Trophoblast cell (in vitro differentiated cells and primary cell): ENCODE results near the gene NEU4.

ENCODE experiments used
- DNase-seq, 2 donors: peaks; one replicate each; pipeline ENCODE4 v3.0.0-alpha.2; 2016
- H2AFZ ChIP-seq: 2 replicates; pipeline ENCODE4 v1.6.1; 2013; ENCODE audit warnings: low read length, moderate library complexity, mild to moderate bottlenecking; ENCODE audit not compliant: insufficient read depth, poor library complexity
- H2AK5ac ChIP-seq: 2 replicates; pipeline ENCODE4 v1.6.1; 2013; ENCODE audit warnings: mild to moderate bottlenecking, low read length
- H2BK120ac ChIP-seq: 2 replicates; pipeline ENCODE4 v1.6.1; 2013; ENCODE audit warnings: low read length, mild to moderate bottlenecking, moderate library complexity; ENCODE audit not compliant: insufficient read depth, poor library complexity
- H2BK12ac ChIP-seq: 2 replicates; pipeline ENCODE4 v1.6.1; 2013; ENCODE audit warnings: mild to moderate bottlenecking, low read length, moderate library complexity
- H2BK5ac ChIP-seq: 2 replicates; pipeline ENCODE4 v1.6.1; 2013; ENCODE audit warnings: low read length, low read depth, moderate library complexity, mild to moderate bottlenecking; ENCODE audit not compliant: poor library complexity
- H3K14ac ChIP-seq: 2 replicates; pipeline ENCODE4 v1.6.1; 2013; ENCODE audit warnings: mild to moderate bottlenecking, low read length
- H3K18ac ChIP-seq: 2 replicates; pipeline ENCODE4 v1.6.1; 2013; ENCODE audit warnings: mild to moderate bottlenecking, low read length
- H3K23ac ChIP-seq: 2 replicates; pipeline ENCODE4 v1.6.1; 2013; ENCODE audit warnings: low read length
- H3K27ac ChIP-seq: 2 replicates; pipeline ENCODE4 v1.5.1; 2013; ENCODE audit warnings: low read depth, mild to moderate bottlenecking, inconsistent platforms, low read length, moderate library complexity
- H3K27me3 ChIP-seq: 2 replicates; pipeline ENCODE4 v1.6.1; 2013; ENCODE audit warnings: inconsistent platforms, mild to moderate bottlenecking, low read length, moderate library complexity; ENCODE audit not compliant: insufficient read depth
- H3K36me3 ChIP-seq, 2 experiments: 1 replicate in 1 of 2; 2 replicates in 1 of 2; pipeline ENCODE4 v1.6.1; 2013; ENCODE audit warnings: low read length in 2 of 2, mild to moderate bottlenecking in 2 of 2, moderate library complexity in 1 of 2; ENCODE audit not compliant: insufficient read depth in 2 of 2, control insufficient read depth in 1 of 2
- H3K4ac ChIP-seq: 2 replicates; pipeline ENCODE4 v1.6.1; 2013; ENCODE audit warnings: low read depth, mild to moderate bottlenecking, low read length, moderate library complexity
- H3K4me1 ChIP-seq, 2 experiments: 1 replicate in 1 of 2; 2 replicates in 1 of 2; pipeline ENCODE4 v1.6.1; 2013; ENCODE audit warnings: low read length in 2 of 2, mild to moderate bottlenecking in 2 of 2, moderate library complexity in 1 of 2; ENCODE audit not compliant: insufficient read depth in 2 of 2, control insufficient read depth in 1 of 2
- H3K4me2 ChIP-seq: 2 replicates; pipeline ENCODE4 v1.6.1; 2013; ENCODE audit warnings: inconsistent platforms, mild to moderate bottlenecking, low read length, moderate library complexity
- H3K4me3 ChIP-seq: 2 replicates; pipeline ENCODE4 v1.5.1; 2013; ENCODE audit warnings: mild to moderate bottlenecking, low read depth, low read length, inconsistent platforms
- H3K79me1 ChIP-seq: one replicate; pipeline ENCODE4 v1.6.1; 2013; ENCODE audit warnings: low read length
- H3K79me2 ChIP-seq: 2 replicates; pipeline ENCODE4 v1.6.1; 2013; ENCODE audit warnings: low read length, mild to moderate bottlenecking; ENCODE audit not compliant: control insufficient read depth, insufficient read depth, poor library complexity
- H3K9ac ChIP-seq: 2 replicates; pipeline ENCODE4 v1.6.1; 2013; ENCODE audit warnings: mild to moderate bottlenecking, low read length
- H3K9me3 ChIP-seq: 2 replicates; pipeline ENCODE4 v1.6.1; 2013; ENCODE audit warnings: low read depth, mild to moderate bottlenecking, control low read depth, inconsistent platforms, low read length; ENCODE audit not compliant: insufficient read depth
- H4K12ac ChIP-seq: 2 replicates; pipeline ENCODE4 v1.6.1; 2013; ENCODE audit warnings: low read depth, mild to moderate bottlenecking, low read length, moderate library complexity
- H4K8ac ChIP-seq: 2 replicates; pipeline ENCODE4 v1.6.1; 2013; ENCODE audit warnings: low read depth, mild to moderate bottlenecking, low read length, moderate library complexity
- H4K91ac ChIP-seq: one replicate; pipeline ENCODE4 v1.6.1; 2013; ENCODE audit warnings: low read depth, mild to moderate bottlenecking, low read length, moderate library complexity
- WGBS: extraction: QIAGEN DNeasy Blood & Tissue Kit; methylation state at CpG from one replicate; pipeline ENCODE4 v1.1.7; 2013; ENCODE audit warnings: missing lambda C conversion rate; ENCODE audit not compliant: insufficient read length, insufficient coverage; ENCODE audit errors: extremely low coverage; 5-methylcytosine and 5-hydroxymethylcytosine counted together

Gene NEU4

GRCh38 chr2:241854342-241855244, 45.6 kb downstream of the NEU4 start:
- no peak overlapping the region for H3K4me2 ChIP-seq

GRCh38 chr2:241855245-241855887, 46.4 kb downstream of the NEU4 start:
- H3K4ac ChIP-seq = no peak overlapping the region
- no peak overlapping the region for H3K23ac ChIP-seq
- no peak overlapping the region for H3K4me2 ChIP-seq
- H2AK5ac ChIP-seq = no peak overlapping the region
- no peaks in the 10 kb centered on the region for H3K9me3 ChIP-seq
- H3K79me2 ChIP-seq = no peaks in the 10 kb centered on the region
- no peaks in the 10 kb centered on the region for H3K79me1 ChIP-seq
- H4K8ac ChIP-seq = no peak overlapping the region
- no peaks in the 10 kb centered on the region for H3K4me1 ChIP-seq
- no peak overlapping the region for H3K18ac ChIP-seq
- WGBS = no CpG with 5 or more reads among the region's 18 CpGs
- H2BK12ac ChIP-seq = no peak overlapping the region
- H4K12ac ChIP-seq = no peak overlapping the region
- no peak overlapping the region for H2BK120ac ChIP-seq
- no peaks in the 10 kb centered on the region for H3K36me3 ChIP-seq
- no peak overlapping the region for H2BK5ac ChIP-seq
- DNase-seq = no peak
- no peak overlapping the region for H3K9ac ChIP-seq
- no peak overlapping the region for H4K91ac ChIP-seq
- no peak overlapping the region for H3K4me3 ChIP-seq
- no peak overlapping the region for H3K27ac ChIP-seq
- H2AFZ ChIP-seq = no peak overlapping the region
- no peaks in the 10 kb centered on the region for H3K27me3 ChIP-seq
- H3K14ac ChIP-seq = no peak overlapping the region

More at GRCh38 chr2:241854342-241855244, 45.6 kb downstream of the NEU4 start:
- Histone ChIP-seq H2AK5ac (no peak overlapping the region), H3K9me3 (no peaks in the 10 kb centered on the region), H3K9ac (no peak overlapping the region), H3K27ac (no peak overlapping the region), H3K36me3 (no peaks in the 10 kb centered on the region), H3K27me3 (no peaks in the 10 kb centered on the region), H2BK120ac (no peak overlapping the region), H3K79me1 (no peaks in the 10 kb centered on the region), H2BK12ac (no peak overlapping the region), H3K18ac (no peak overlapping the region), H4K91ac (no peak overlapping the region), H3K79me2 (no peaks in the 10 kb centered on the region), H4K8ac (no peak overlapping the region), H4K12ac (no peak overlapping the region), H3K4me3 (no peak overlapping the region), H3K23ac (no peak overlapping the region), H3K4me1 (no peaks in the 10 kb centered on the region), H3K14ac (no peak overlapping the region), H2AFZ (no peak overlapping the region), H3K4ac (no peak overlapping the region), H2BK5ac (no peak overlapping the region)
- no peak for DNase-seq
- no CpG with 5 or more reads among the region's 21 CpGs for WGBS

- no peak overlapping the region for H2AK5ac ChIP-seq
- H3K4ac ChIP-seq = no peak overlapping the region
- no peak overlapping the region for H3K27ac ChIP-seq
- H3K79me1 ChIP-seq = no peaks in the 10 kb centered on the region
- no peak overlapping the region for H4K12ac ChIP-seq
- no CpG with 5 or more reads among the region's 20 CpGs for WGBS
- no peak overlapping the region for H3K18ac ChIP-seq
- H3K4me1 ChIP-seq = no peaks in the 10 kb centered on the region
- no peak overlapping the region for H4K8ac ChIP-seq
- no peak for DNase-seq
- H3K9ac ChIP-seq = no peak overlapping the region
- no peak overlapping the region for H2BK12ac ChIP-seq
- H3K4me3 ChIP-seq = no peak overlapping the region
- H2AFZ ChIP-seq = no peak overlapping the region
- no peak overlapping the region for H3K4me2 ChIP-seq
- H2BK5ac ChIP-seq = no peak overlapping the region
- H3K14ac ChIP-seq = no peak overlapping the region
- H3K36me3 ChIP-seq = no peaks in the 10 kb centered on the region
- H3K79me2 ChIP-seq = no peaks in the 10 kb centered on the region
- no peak overlapping the region for H3K23ac ChIP-seq
- no peak overlapping the region for H4K91ac ChIP-seq
- no peak overlapping the region for H2BK120ac ChIP-seq
- no peaks in the 10 kb centered on the region for H3K9me3 ChIP-seq
- H3K27me3 ChIP-seq = no peaks in the 10 kb centered on the region
Observed at GRCh38 chr2:241855888-241856422, 47.0 kb downstream of the NEU4 start.

DNA sequence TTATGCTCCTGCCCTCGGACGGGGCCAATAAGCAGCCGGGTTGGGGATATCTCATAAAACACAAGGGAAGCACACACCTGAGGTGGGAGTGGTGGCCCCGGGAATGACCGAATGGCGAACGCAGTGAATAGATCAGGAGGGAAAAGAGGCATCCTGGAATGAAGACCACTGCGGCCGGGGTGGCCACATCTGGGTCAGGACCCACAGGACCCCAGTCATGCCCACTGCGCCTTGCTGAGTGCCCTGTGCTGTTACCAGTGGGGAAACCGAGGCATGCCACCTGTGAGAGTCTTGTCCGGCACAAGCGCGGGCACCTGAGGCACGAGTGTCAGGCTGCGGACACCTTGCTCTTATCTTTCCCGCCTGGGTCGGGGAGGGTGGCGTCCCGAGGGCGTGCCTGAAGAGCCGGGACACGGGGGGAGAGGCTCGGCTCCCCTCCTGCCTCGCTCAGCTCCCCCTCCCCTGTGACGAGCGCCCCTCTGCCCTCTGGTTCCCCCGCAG, 48.1 kb downstream of the NEU4 start:
- no peak for DNase-seq
- Histone ChIP-seq H3K27me3 (no peaks in the 10 kb centered on the region), H3K4me2 (no peak overlapping the region), H4K91ac (no peak overlapping the region), H2BK120ac (no peak overlapping the region), H2BK12ac (no peak overlapping the region), H3K23ac (no peak overlapping the region), H3K14ac (no peak overlapping the region), H3K36me3 (no peaks in the 10 kb centered on the region), H4K12ac (no peak overlapping the region), H4K8ac (no peak overlapping the region), H3K79me2 (no peaks in the 10 kb centered on the region), H3K4ac (no peak overlapping the region), H3K79me1 (no peaks in the 10 kb centered on the region), H3K27ac (no peak overlapping the region), H2BK5ac (no peak overlapping the region), H3K9me3 (no peaks in the 10 kb centered on the region), H2AFZ (no peak overlapping the region), H3K18ac (no peak overlapping the region), H3K9ac (no peak overlapping the region), H3K4me1 (no peaks in the 10 kb centered on the region), H3K4me3 (no peak overlapping the region), H2AK5ac (no peak overlapping the region)
- no CpG with 5 or more reads among the region's 28 CpGs for WGBS
